ENCODE data around the gene SEMA4A.
A peak's percentile ranks its signal among the peaks of the same experiment; 100 is the strongest.

SEMA4A gene

GRCh38 chr1:156136970-156137483 is 16.4 kb upstream of the SEMA4A start:
- no peak for DNase-seq

GRCh38 chr1:156138458-156138867 is 14.9 kb upstream of the SEMA4A start:
- no peak for DNase-seq

GRCh38 chr1:156140879-156141707 is 12.3 kb upstream of the SEMA4A start:
- no peak for DNase-seq

GRCh38 chr1:156143765-156144489 is 9.5 kb upstream of the SEMA4A start:
- no peak for DNase-seq

GRCh38 chr1:156144742-156145141 is 8.6 kb upstream of the SEMA4A start:
- DNase-seq = no peak

GRCh38 chr1:156145650-156146019 is 7.8 kb upstream of the SEMA4A start:
- DNase-seq = no peak

- no peak for DNase-seq
These were observed 7.2 kb upstream of the SEMA4A start for GRCh38 chr1:156146020-156146768.

GRCh38 chr1:156146769-156147405 is 6.5 kb upstream of the SEMA4A start:
- DNase-seq = no peak

GRCh38 chr1:156148216-156148615 is 5.2 kb upstream of the SEMA4A start:
- no peak for DNase-seq

- DNase-seq = no peak
These were observed 3.7 kb upstream of the SEMA4A start for GRCh38 chr1:156149374-156150332.

GRCh38 chr1:156150333-156151011 is 2.9 kb upstream of the SEMA4A start:
- no peak for DNase-seq

GRCh38 chr1:156151093-156151688 is 2.2 kb upstream of the SEMA4A start:
- no peak for DNase-seq

- DNase-seq = no peak
These were observed 757 bp upstream of the SEMA4A start for GRCh38 chr1:156152628-156153027.

- DNase-seq = no peak
These were observed 948 bp downstream of the SEMA4A start for GRCh38 chr1:156154317-156154749.

GRCh38 chr1:156155756-156156510 is 2.5 kb downstream of the SEMA4A start:
- DNase-seq = no peak

GRCh38 chr1:156157506-156157905 is 4.1 kb downstream of the SEMA4A start:
- no peak for DNase-seq

GRCh38 chr1:156157966-156158365 is 4.6 kb downstream of the SEMA4A start:
- no peak for DNase-seq

GRCh38 chr1:156160000-156160742 is 6.8 kb downstream of the SEMA4A start:
- no peak for DNase-seq

- peak; percentile 55 for DNase-seq
These were observed 7.4 kb downstream of the SEMA4A start for GRCh38 chr1:156160743-156161171.
